Spinal cord (tissue), 10 donors: Measurements from ENCODE around the gene RNMT. TPM values are rescaled to one million over a fixed set of nuclear protein-coding genes. Genes with fewer than 3 reads are reported as not detected.

ENCODE experiments used
- DNase-seq, 6 donors: peaks; one replicate each; pipeline versions ENCODE4 v3.0.0 to v3.0.0-alpha.2; 2013 to 2015; ENCODE audit warnings: low spot score in 6 of 6, low read depth in 4 of 6
- H3K27ac ChIP-seq: one replicate; pipeline ENCODE4 v1.5.1; 2013; ENCODE audit warnings: low read depth, low read length, control low read depth
- H3K27me3 ChIP-seq: one replicate; pipeline ENCODE4 v1.6.1; 2013; ENCODE audit warnings: low read length; ENCODE audit not compliant: control insufficient read depth, insufficient read depth
- H3K36me3 ChIP-seq: one replicate; pipeline ENCODE4 v1.6.1; 2013; ENCODE audit warnings: low read length; ENCODE audit not compliant: control insufficient read depth, insufficient read depth
- H3K4me1 ChIP-seq: one replicate; pipeline ENCODE4 v1.6.1; 2013; ENCODE audit warnings: low read length; ENCODE audit not compliant: control insufficient read depth, insufficient read depth
- H3K4me3 ChIP-seq: one replicate; pipeline ENCODE4 v1.5.1; 2013; ENCODE audit warnings: low read depth, low read length, control low read depth
- H3K9me3 ChIP-seq: one replicate; pipeline ENCODE4 v1.6.1; 2013; ENCODE audit warnings: low read length; ENCODE audit not compliant: control insufficient read depth, insufficient read depth
- WGBS: methylation state at CpG from one replicate; pipeline ENCODE4 v1.1.5; 2013; ENCODE audit warnings: missing lambda C conversion rate; ENCODE audit not compliant: insufficient coverage; 5-methylcytosine and 5-hydroxymethylcytosine counted together
- polyA plus RNA-seq, 2 donors: library from polyadenylated mRNA; unstranded; fragments of 120-200 nt; gene quantifications; one replicate each; pipeline ENCODE4 v1.2.1, GENCODE V29; 2013; ENCODE audit not compliant: insufficient read length in 2 of 2
- total RNA-seq, 2 donors: library from RNA; depleted of rRNA in 1 of 2; stranded (reverse); fragments of 120-200 nt in 1 of 2; fragments of >200 nt in 1 of 2; gene quantifications; one replicate each; pipeline versions ENCODE4 v1.2.3 to v1.2.4, GENCODE V29; 2013 to 2014
- donor health status: healthy.

Gene RNMT
- total and polyA plus RNA-seq, 4 donors = 38.8 to 57.4 (median 51.9) TPM

DNA sequence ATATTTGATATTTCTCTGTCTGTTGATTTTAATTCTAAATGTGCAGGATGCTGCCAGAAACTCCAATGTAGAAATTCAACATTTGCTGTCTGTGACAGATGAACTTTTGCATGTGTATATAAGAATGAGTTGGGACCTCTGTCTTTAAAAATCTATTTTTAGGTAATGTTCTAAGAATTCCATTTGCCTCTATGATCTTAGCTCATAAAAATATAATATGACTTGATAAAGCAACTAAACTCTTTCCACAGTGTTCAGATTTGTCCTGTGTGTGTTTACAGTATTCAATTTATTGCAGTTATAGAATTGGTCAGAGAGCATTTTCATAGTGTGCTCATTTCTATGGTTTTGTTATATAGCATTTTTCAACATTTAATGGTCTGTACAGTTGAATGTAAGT, 33.6 kb downstream of the RNMT start:
- Histone ChIP-seq H3K27me3 (no peaks in the 10 kb centered on the region), H3K4me1 (no peaks in the 10 kb centered on the region), H3K36me3 (peaks cover 5% of the 10 kb centered on the region), H3K9me3 (no peaks in the 10 kb centered on the region), H3K27ac (no peak overlapping the region), H3K4me3 (no peak overlapping the region)
- no peak for DNase-seq

DNA sequence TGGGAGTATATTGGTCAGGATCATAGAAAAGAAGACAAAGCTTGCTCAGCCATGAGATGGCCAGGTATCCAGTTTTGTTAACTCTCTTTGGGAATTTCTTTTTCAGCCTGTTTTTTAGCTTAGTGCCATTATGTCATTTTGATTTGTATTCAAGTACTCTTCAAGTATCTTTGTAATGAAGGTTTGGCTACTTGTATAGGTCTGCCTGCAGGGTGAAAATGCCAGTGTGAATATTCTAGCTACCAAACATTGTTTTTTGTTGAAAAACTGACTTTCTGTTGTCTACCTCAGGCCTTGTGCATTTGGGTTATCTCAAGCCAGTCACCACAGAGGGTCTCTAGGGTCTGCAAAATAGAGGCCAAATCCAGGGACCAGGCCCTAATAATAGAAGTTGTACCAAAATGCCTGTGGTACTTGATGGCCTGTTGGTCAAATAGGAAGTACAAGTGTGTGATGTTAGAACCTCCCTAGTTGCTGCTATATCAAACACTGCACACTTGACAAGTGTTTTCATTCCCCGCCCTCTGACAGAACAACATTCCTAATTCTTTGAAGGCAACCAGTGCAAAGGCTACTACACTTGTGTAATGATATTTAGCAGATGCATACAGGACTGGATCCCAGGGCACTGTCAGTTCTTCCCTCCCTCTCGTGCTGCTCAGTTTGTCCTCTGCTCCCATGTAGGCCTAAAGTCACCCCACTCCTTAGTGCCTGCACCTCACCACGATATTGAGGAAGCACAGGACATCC, 36.4 kb downstream of the RNMT start:
- DNase-seq = no peak
- no peaks in the 10 kb centered on the region for H3K4me1 ChIP-seq
- H3K4me3 ChIP-seq = no peak overlapping the region
- no peaks in the 10 kb centered on the region for H3K36me3 ChIP-seq
- H3K27ac ChIP-seq = no peak overlapping the region
- H3K9me3 ChIP-seq = no peaks in the 10 kb centered on the region
- WGBS = 95% methylated on average over 2 of the region's 3 CpGs
- no peaks in the 10 kb centered on the region for H3K27me3 ChIP-seq

DNA sequence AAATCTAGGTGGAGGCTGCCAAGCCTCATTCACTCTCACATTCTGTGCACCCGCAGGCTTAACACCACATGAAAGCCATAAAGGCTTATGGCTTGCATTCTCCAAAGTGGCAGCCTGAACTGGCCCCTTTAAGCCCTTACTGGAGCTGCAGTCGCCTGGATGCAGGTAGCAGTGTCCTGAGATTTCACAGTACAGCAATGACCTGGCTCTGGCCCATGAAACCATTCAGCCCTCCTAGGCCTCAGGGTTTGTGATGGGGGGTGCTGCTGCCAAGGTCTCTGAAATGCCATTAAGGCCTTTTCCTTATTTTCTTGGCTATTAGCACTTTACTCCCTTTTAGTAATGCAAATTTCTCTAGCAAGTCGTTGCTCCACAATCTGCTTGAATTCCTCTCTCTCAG, 48.6 kb downstream of the RNMT start:
- Histone ChIP-seq H3K27me3 (no peaks in the 10 kb centered on the region), H3K27ac (no peak overlapping the region), H3K9me3 (no peaks in the 10 kb centered on the region), H3K4me1 (no peaks in the 10 kb centered on the region), H3K4me3 (no peak overlapping the region), H3K36me3 (no peaks in the 10 kb centered on the region)
- 40% methylated on average over 2 of the region's 3 CpGs for WGBS
- DNase-seq = no peak

DNA sequence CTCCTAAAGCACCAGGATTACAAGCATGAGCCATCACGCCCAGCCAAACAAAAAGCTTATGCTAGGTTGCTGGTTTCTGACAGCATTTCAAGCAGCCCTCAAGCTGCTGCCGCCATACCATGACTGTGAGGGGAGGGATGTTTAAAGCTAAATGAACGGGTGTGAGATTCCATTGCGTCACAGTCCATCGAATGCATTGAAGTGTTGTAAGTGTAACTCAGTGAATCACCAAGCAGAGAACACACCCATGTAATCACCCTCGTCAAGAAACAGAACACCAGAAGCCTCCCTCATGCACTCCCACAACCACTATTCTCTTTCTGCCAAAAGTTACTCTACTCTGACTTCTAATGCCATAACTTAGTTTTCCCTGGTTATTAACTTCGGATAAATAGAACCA, 64.7 kb downstream of the RNMT start:
- H3K4me3 ChIP-seq = no peak overlapping the region
- H3K9me3 ChIP-seq = no peaks in the 10 kb centered on the region
- 53% methylated on average over 2 of the region's 7 CpGs for WGBS
- H3K4me1 ChIP-seq = no peaks in the 10 kb centered on the region
- no peak for DNase-seq
- H3K27me3 ChIP-seq = no peaks in the 10 kb centered on the region
- no peak overlapping the region for H3K27ac ChIP-seq
- no peaks in the 10 kb centered on the region for H3K36me3 ChIP-seq

DNA sequence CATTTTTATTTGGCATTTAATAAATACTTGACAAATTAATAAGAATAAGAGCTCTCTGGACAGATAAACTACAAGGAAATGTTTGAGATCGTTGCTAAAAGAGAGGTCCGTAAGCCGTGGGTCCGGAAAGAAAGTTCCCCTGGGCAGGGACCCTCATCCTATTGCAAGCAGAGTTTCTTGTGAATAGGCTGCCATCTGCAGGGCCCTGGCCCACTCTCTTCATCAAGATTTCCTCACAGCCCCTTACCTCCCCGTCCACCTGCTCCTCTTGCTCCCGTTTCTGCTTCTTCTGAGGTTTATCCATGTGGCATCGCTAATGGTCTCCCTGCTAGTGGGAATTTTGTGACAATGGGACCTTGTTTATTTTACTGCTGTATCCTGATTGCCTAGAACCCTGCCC, 67.3 kb downstream of the RNMT start:
- Histone ChIP-seq H3K36me3 (no peaks in the 10 kb centered on the region), H3K27me3 (no peaks in the 10 kb centered on the region), H3K9me3 (no peaks in the 10 kb centered on the region), H3K4me3 (no peak overlapping the region), H3K27ac (no peak overlapping the region), H3K4me1 (peaks cover 7% of the 10 kb centered on the region)
- DNase-seq = peak in 1 of 6 donors; percentile 12
- 58% methylated on average over 4 of the region's 7 CpGs for WGBS

DNA sequence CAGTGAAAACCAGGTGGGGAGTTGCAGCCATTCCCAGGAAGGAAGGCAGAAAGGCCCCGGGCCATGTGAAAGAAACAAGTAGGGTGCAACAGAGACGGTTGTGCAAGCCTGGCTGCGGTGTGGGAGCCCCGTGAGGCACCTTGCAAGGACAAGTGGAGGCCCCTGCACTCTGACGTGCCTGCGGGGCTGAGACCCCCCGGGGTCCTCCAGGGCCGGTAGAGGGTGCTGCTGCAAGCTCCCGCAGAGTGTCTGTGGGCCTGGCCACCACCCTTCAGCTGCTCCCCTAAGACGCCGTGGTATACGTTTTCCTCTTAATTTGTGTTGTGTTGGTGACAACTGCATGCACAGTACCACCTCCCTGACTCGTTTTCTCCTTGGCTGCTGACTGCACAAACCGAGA, 70.0 kb downstream of the RNMT start:
- Histone ChIP-seq H3K4me3 (no peak overlapping the region), H3K27ac (no peak overlapping the region)
- 84% methylated on average over 10 of the region's 14 CpGs for WGBS

DNA sequence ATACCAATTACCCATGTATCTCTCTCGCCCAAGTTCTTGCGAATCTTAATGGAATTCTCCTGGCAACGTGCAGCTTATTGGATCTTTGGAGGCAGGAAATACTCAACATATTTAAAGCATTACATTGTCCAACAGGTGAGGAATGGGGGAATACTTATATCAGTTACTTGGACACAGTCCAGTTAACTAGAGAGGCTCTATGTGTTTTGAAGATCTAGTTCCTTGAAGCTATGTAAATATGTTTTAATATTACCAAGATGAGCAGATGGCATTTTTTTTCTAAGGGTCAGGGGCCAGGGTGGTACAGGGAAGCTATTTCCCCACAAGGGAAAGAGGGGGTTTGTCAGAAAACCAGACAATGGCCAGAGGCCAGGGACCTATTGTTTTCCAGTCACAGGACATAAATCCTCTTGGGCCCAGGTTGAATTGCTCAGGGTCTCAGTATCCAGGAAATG, 70.7 kb downstream of the RNMT start:
- Histone ChIP-seq H3K9me3 (no peaks in the 10 kb centered on the region), H3K4me3 (no peak overlapping the region), H3K4me1 (peaks cover 17% of the 10 kb centered on the region), H3K27ac (no peak overlapping the region), H3K27me3 (peaks cover 8% of the 10 kb centered on the region), H3K36me3 (no peaks in the 10 kb centered on the region)
- no CpG with 5 or more reads among the region's 3 CpGs for WGBS
- DNase-seq = peak in 2 of 6 donors; percentile 2 to 17

More for the DNA sequence above, 70.0 kb downstream of the RNMT start:
- Histone ChIP-seq H3K27me3 (peaks cover 8% of the 10 kb centered on the region), H3K9me3 (no peaks in the 10 kb centered on the region), H3K4me1 (peaks cover 17% of the 10 kb centered on the region), H3K36me3 (no peaks in the 10 kb centered on the region)
- no peak for DNase-seq

DNA sequence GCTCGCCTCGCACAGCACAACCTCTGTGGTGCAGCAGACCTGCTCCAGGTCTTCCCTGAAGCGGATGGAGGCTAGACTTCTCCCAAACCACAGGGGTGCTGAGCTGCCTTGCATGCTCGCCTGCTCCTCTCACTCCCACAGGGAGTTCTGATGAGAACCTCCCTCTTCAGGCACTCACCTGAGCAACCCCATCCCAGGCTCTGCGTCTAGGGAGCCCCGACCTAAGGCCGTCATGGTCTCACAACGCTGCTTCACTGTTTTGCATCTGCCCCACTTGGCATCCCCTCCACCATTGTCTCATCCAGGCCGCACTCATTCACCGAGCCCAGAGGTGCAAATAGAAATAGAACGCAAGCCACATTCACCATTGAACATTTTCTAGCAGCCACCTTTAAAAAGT, 72.9 kb downstream of the RNMT start:
- DNase-seq = no peak
- no peak overlapping the region for H3K27ac ChIP-seq
- H3K36me3 ChIP-seq = no peaks in the 10 kb centered on the region
- no peaks in the 10 kb centered on the region for H3K9me3 ChIP-seq
- H3K4me1 ChIP-seq = peaks cover 17% of the 10 kb centered on the region
- H3K27me3 ChIP-seq = peaks cover 8% of the 10 kb centered on the region
- 86% methylated on average over 10 of the region's 11 CpGs for WGBS
- H3K4me3 ChIP-seq = no peak overlapping the region

DNA sequence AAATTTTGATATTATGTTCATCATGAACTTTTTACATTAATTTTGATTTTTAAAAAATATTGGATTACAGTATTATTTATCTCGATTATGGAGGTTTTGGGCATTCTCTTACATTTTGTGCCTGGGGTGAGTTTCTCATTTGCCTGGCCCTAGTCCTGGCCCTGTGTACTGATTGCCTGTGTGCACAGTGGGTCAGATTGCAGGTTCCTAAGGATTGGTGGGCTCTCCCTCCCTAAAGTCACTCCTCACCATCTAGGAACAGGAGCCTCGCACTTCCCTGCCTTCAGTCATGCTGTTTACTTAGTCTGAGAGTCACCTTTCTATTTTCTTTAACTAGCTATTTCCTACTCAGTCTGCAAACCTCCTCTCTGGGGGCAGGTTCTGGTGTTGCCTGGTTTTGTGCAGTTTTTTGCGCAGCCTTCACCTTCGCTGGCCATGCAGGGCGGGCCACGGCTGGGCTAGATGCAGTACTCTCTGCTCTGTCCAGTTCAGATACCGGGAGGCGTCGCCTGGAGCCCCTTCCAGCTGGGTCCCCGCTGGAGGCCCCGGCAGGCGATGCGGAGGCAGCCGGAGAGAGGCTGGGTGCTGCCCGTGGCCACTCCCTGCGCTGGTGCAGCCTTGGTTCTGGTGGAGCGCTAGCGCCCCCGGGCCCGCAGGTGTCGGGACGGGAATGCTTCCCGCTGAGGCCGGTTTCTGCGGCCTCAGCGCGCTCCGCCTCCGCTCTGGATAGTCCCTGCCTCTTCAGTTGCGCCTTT, 74.2 kb downstream of the RNMT start:
- 6% methylated on average over 29 of the region's 30 CpGs for WGBS
- Histone ChIP-seq H3K4me1 (peaks cover 17% of the 10 kb centered on the region), H3K9me3 (no peaks in the 10 kb centered on the region), H3K36me3 (no peaks in the 10 kb centered on the region), H3K4me3 (peak overlapping the region; percentile 18), H3K27me3 (peaks cover 8% of the 10 kb centered on the region), H3K27ac (no peak overlapping the region)
- DNase-seq = peak in 5 of 6 donors; percentile 15 to 81 (median 38)

DNA sequence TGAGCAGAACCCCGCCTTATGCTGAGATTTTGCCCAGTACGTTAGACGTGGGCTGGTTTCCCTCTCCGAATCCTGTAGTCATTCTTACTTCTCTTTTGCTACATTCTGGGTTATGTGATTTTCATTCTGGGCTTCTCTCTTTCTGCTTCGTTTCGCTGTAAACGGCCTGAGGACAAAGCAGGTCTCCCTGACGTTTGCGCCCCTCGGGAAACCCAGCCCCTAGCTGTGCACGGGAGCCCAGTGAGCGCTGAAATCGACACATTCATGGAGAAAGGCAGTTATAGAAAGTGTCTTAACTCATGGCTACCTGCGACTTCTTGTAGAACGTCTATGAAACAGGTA, 74.8 kb downstream of the RNMT start:
- no peak for DNase-seq
- no peaks in the 10 kb centered on the region for H3K36me3 ChIP-seq
- 3% methylated on average over 12 of the region's 15 CpGs for WGBS

More for the DNA sequence above, 74.8 kb downstream of the RNMT start:
- peaks cover 17% of the 10 kb centered on the region for H3K4me1 ChIP-seq
- H3K27ac ChIP-seq = no peak overlapping the region
- no peaks in the 10 kb centered on the region for H3K9me3 ChIP-seq
- peak overlapping the region; percentile 18 for H3K4me3 ChIP-seq
- peaks cover 8% of the 10 kb centered on the region for H3K27me3 ChIP-seq
